GM10847 (cell line): ENCODE measurements around the gene POSTN.

Source experiments
- POLR2A ChIP-seq: IDR thresholded peaks from 2 replicates; pipeline ENCODE4 v1.6.1; 2011; ENCODE audit not compliant: insufficient read length; ENCODE audit errors: extremely low read depth

Gene POSTN

DNA sequence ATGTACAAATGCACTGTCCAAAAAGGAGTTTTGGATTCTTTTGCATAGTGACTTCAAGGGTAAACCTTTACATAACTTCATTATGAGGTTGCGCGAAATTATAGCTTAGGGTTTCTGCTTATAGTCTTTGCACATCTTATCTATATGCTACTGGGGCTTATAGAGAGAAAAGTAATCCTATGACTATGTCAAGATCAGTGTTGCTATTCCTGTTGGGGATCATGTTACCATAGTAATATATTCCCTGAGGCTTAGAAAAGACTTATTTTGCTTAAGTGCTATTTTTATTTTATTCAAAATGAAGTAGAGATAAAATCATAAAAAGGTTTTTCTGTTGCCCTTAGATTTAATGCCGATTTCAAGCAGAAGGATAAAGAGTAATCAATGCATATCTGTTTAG, 14.7 kb upstream of the POSTN start:
- no peak for TF ChIP-seq POLR2A

DNA sequence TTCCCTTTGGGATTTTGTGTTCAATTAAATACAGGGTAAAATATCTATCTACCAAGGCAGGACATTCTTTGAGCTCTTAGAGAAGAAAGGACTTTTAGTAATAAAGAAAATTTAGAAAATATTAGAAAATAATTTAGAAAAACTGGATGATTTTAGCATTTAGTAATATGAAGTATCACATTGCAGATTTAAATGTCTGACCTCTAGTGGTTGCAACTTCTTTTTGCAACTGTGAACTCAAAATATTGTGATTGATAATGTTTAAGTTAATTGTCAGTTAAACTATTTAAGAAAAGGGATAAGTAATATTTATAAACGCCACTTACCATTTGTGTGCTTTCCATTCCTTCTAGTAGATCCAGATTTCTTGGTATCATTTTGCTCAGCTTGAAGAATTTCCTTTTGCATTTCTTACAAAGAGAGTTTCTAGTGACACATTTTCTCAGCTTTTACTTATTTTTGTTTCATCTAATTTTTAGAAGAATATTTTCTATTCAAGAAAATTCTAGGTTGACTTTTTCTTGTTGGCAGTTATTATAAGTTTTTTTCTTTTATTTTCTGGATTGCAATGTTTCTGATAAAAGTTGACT, 10.3 kb upstream of the POSTN start:
- no peak for TF ChIP-seq POLR2A

DNA sequence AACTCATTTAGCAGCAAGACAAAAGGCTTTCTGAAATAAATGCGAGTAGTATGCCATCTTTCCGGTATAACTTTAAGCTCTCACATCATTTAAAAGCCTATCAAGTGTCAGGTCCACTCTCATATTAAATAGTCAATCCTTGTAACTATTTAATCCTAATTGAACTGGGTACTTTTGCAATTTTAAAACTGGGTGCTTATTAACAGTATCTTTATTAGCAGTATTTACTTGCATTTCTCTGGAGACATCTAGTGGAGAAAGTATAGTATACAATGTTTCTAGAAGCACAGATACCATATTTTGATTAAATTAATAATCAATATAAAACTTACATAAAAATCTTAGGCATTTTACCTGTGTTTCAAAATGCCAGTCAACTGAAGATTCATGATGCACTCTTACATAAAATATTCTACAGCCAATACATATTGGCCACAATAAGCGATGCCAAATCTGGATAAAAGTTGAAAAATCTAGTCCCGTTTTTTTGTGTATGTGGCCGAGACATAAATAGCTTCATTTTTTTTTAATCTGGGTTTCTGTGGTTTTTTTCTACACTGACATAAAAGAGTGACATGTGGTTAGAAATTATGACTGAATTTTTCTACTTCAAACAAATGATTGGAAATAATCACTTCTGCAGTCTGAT, 4.3 kb upstream of the POSTN start:
- TF ChIP-seq POLR2A: no peak

DNA sequence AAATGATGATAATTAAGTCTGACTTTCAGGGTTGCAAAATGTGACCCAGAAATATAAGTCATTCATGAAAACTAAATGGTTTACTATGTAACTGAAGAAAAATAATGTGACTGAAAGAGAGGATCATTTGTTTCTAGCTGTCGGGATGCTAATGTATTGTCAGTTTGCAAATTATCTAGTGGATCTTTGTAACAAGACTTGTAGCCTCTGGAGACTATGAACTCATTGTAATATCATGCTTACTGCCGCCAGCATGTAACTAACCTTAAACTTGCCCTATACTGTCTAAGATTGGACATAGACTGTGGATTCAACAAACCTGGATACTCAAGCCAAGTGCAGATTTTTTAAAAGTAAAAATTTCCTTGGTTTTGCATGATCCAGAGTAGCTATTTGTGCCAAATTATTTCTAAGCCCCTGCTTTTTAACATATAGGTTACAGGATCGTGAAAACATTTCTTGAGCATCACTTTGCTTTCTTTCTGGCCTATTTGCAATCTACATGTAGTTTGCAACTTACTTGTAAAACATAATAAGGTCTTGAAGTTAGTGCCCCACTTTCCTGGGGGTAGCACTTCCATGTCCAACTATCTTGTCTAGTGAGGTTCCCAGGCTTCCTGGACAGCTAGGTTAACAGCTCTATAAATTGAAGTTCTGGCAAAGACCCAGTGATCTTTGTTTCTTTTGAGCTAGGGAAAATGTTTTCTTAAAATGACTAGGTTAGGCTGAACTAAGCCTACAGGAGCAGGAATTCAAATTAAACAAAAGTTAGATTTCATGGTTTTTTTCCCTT, 3.3 kb upstream of the POSTN start:
- TF ChIP-seq POLR2A: no peak

DNA sequence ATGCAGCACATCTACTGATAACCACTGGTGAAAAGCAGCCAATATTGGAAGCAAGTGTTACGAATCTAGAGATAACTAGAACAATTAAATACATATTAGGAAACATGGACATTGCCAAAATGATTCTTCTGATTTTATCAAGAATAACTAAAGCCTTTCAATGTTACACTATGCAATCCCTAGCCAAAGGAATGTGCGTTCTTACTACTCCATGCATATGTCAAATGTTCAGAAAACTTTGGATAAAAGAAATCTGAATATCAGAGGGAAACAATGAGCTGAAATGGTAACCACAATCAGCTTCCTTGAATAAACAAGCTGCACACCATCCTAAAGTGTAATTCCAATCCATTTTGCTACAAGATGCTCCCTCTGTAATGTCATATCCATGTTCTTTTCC, 951 bp upstream of the POSTN start:
- no peak for TF ChIP-seq POLR2A

DNA sequence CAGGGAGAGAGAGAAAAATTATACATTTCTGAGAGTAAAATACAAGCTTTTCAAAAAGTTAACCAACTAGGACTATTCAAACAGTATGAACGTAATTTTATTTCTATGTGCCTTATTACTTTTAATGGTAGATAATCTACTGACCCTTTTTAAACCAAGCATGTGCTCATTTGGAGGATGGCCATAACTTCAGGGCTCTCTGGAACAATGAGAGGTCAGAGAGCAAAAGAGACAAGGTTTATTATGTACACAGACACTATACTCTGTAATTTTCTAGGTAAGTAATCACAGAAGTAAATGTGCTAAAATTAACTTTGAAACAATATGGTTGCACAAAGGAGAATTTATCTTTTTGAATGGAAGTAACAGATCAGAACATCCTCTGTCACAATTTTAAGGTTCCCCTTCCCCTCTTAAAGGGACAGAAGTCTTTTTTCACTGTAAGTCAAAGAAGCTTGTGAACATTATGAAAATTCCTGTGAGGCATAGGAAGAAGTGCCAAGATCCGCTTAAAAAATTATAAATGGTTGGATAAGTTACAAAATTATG, 1.0 kb downstream of the POSTN start:
- no peak for TF ChIP-seq POLR2A

DNA sequence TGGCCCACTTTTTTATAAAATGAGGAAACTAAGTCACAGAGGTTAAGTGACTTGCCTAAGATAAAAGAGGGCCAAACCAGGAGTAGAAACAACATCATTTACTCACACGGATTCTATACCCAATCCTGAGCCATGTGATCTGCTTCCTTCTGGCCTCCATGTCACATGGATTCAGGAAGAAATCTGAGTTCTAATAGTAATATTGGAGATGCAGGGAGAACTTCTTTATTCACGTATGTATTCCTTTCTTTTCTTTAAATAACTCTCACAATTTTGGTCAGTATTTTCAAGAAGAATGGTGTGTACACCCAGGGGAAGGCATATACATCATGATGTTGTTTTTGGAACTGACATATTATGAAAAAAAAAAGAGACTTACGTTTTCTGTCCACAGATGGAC, 1.8 kb downstream of the POSTN start:
- no peak for TF ChIP-seq POLR2A

DNA sequence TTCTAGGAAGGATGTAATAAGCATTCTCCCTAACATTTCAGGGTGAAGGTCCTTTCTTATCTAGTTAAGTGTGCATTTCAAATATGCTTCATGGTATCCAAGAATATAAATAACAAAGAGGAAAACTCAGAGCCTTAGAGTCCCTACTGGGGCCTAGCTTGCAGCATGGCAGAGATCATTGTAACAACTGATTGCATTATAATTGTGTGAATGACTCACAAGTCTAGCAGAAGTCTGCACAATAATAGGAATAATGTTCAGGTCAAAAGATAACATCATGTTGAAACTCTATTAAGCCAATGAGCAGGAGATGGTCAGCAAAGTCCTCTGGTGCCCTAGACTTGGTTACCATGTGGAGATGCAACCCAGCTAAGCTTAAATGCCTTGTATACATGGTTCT, 3.4 kb downstream of the POSTN start:
- no peak for TF ChIP-seq POLR2A

DNA sequence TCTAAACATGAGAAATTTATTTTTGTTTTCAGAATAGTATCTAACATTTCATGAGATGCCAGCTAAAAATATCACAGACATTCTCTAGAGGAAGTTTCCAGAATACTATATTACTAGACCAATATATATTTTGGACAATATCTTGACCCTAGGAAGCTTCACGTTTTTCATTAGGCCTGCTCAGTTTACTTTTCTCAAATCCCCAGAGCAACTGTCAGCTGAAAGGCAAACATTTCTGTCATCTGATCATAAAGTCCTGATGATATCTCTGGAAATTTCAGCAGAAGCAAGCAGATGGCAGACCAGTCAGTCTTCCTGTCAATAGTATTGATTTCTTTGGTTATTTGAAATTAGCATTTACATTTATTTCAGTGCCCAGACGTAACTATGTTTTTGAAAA, 4.0 kb downstream of the POSTN start:
- TF ChIP-seq POLR2A: no peak

DNA sequence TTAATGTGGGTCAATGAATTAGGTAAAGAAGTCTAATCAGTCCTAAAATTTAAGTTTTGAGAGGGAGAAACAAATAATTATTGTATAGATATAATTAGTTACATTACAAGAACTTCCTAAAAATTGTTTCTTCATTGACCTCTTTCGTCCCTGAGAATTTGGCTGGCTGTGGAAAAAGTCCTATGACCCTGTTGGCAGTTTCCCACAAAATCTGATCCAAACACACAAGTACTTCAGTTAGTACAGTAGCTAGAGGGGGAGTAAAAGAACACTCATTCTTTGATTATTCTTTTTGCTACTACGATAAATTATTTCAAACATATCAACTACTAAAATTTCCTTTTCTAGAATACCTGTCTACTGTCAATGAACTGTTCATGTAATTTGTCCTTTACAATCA, 11.3 kb downstream of the POSTN start:
- no peak for TF ChIP-seq POLR2A

DNA sequence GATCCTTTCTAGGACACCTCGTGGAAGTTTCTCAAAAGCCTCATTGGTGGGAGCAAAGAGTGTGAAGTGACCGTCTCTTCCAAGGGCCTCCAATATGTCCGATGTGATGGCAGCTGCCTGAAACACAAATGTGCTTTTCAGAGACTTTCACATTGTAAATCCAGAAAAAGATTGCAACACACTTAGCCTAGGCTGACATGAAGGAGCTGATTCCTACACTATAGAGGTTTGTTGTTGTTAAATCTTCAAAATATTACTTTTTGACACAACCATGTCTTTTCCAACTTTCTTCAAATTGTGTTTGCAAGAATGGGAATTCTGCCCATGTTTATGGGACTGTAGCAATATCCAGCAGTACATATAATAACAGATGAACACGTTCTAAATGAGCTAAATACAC, 12.4 kb downstream of the POSTN start:
- TF ChIP-seq POLR2A: no peak

DNA sequence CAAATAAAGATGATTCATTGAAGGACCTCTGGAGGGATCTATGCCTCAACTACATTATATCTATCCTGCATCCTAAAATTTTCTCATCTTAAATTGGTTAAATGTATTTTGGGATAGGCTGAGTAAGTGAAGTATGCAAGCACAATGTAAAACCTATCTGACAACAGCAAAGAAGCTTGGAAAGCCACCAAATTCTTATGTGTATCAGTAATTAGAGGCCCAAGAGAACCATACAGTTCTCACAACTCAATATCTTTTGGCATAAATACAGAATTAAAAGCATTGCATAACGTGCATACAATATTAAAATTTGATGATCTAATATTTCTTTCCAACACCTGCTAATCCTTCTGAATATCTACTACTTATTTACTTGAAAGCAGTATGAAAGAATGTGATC, 13.0 kb downstream of the POSTN start:
- TF ChIP-seq POLR2A: no peak

DNA sequence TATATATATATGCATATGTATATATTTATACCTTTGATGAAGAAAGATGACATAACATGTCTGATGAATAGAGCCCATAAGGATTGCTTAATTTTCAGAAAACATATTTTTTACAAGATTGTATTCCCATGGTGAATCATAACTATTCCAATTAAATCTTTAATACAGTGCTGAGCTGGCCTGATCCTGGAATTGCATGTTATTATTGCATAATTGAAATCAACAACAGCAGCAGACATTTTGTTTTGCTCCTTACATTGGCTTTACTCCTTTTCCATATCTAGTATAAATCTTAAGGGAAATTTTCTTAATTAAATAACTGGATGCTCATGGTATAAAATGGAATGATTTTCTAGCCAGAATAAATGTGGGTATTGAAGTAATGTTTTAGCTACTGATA, 22.0 kb downstream of the POSTN start:
- no peak for TF ChIP-seq POLR2A

DNA sequence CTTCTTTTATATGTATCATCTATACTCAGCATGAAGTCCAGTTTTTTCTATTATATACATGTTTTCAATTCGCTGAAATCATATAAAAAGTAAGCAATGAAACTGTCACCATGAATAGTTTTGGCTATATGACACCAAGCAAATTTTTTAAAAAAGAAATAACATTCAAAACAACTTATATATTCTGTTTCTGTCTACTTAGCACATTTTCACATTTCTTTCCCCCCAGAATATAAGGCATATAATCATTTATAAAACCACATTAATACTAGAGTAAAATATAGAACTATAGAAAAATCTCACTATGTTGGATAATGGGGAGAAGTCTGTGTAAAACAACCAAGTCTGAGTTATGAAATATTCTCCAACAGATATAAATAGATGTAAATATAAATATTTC, 33.1 kb downstream of the POSTN start:
- no peak for TF ChIP-seq POLR2A

DNA sequence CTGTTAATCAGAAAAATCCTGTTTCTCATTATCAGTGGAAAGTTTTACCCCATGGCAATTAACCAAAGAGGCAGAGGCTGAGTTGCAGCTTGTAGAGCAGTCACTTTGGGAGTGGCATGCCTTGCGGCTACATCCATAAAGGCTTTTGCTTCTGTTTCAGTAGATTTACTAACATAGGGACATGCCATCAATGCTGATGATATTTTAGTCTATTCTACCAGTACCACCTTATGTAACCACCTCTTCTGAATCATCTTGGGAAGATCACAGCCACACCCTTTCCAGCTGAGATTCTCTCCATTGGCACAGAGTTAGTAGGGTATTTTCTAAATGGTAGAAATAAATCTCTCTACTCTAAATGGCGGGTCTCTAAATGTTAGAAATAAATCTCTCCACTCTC, 37.5 kb downstream of the POSTN start:
- no peak for TF ChIP-seq POLR2A

DNA sequence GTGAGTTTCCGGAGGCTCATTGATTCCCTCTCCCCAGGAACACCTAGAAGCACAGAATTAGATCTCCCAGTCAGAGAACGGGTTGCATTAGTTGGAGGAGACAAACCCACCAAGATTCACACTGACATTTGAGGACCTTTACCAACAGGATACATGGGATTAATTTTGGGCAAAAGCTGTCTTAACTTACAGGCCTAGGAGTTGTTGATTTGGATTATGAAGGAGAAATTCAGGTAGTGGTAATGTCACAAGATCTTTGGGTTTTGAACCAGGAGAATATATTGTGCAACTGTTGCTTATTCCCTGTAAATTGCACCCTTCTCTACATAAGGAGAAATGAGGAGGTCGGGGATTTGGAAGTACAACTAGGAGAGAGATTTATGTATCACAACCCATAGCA, 38.0 kb downstream of the POSTN start:
- TF ChIP-seq POLR2A: no peak
